Ovary (tissue), 3 donors: ENCODE data around the gene CD74.

Experiments used
- CTCF ChIP-seq, 3 donors: fragments of 450-650 bp in 2 of 3; fragments of 200-600 bp in 1 of 3; IDR thresholded peaks; one replicate each; pipeline versions ENCODE4 v1.5.1 to v1.8.0; 2016 to 2022; ENCODE audit warnings: antibody characterized with exemption in 3 of 3, mild to moderate bottlenecking in 1 of 3
- EP300 ChIP-seq: sonication (generic); formaldehyde crosslinking; IDR thresholded peaks from one replicate; pipeline ENCODE4 v1.6.1; 2017; ENCODE audit warnings: antibody characterized with exemption
- POLR2A ChIP-seq: fragments of 450-650 bp; IDR thresholded peaks from one replicate; pipeline ENCODE4 v1.6.1; 2017; ENCODE audit warnings: antibody characterized with exemption, mild to moderate bottlenecking, moderate library complexity
- donor health status: DM: no; HTN: no; CAD: no.

- no peak for TF ChIP-seq CTCF (IDR thresholded peaks at IDR 0.05)
- no peak for TF ChIP-seq POLR2A
- no peak for TF ChIP-seq EP300
Measured at GRCh38 chr5:150422075-150422474, 9.4 kb upstream of the CD74 start.
